Thymus (tissue), 11 donors: ENCODE measurements around the gene KMT2E. TPM values are rescaled to one million over a fixed set of nuclear protein-coding genes. Genes with fewer than 3 reads are reported as not detected.

Source experiments
- DNase-seq, 9 donors: peaks; one replicate each; pipeline ENCODE4 v3.0.0-alpha.2; 2013; ENCODE audit warnings: low spot score in 9 of 9, low read depth in 6 of 9, missing footprints in 1 of 9
- H3K27ac ChIP-seq, 2 donors: one replicate each; pipeline ENCODE4 v1.5.1; 2013; ENCODE audit warnings: control low read depth in 1 of 2, low read depth in 1 of 2, low read length in 1 of 2, mild to moderate bottlenecking in 1 of 2, moderate library complexity in 1 of 2
- H3K27me3 ChIP-seq, 2 donors: one replicate each; pipeline ENCODE4 v1.5.1; 2013; ENCODE audit warnings: low read length in 1 of 2; ENCODE audit not compliant: control insufficient read depth in 2 of 2, insufficient read depth in 1 of 2
- H3K36me3 ChIP-seq, 2 donors: one replicate each; pipeline ENCODE4 v1.5.1; 2013; ENCODE audit warnings: low read length in 1 of 2, mild to moderate bottlenecking in 1 of 2, moderate library complexity in 1 of 2; ENCODE audit not compliant: control insufficient read depth in 2 of 2, insufficient read depth in 2 of 2
- H3K4me1 ChIP-seq, 2 donors: one replicate each; pipeline ENCODE4 v1.5.1; 2013; ENCODE audit warnings: low read length in 2 of 2; ENCODE audit not compliant: control insufficient read depth in 2 of 2, insufficient read depth in 2 of 2
- H3K4me3 ChIP-seq, 2 donors: one replicate each; pipeline ENCODE4 v1.5.1; 2013; ENCODE audit warnings: low read length in 2 of 2, control low read depth in 1 of 2, mild to moderate bottlenecking in 1 of 2
- H3K9me3 ChIP-seq, 2 donors: one replicate each; pipeline ENCODE4 v1.5.1; 2013; ENCODE audit warnings: low read length in 1 of 2, mild to moderate bottlenecking in 1 of 2; ENCODE audit not compliant: control insufficient read depth in 2 of 2, insufficient read depth in 1 of 2
- WGBS: extraction: QIAGEN DNeasy Blood & Tissue Kit; methylation state at CpG from one replicate; pipeline ENCODE4 v1.1.7; 2013; 5-methylcytosine and 5-hydroxymethylcytosine counted together
- polyA plus RNA-seq: library from polyadenylated mRNA; stranded (reverse); fragments of 200-250 nt; gene quantifications from one replicate; pipeline ENCODE4 v1.2.3, GENCODE V29; 2013
- total RNA-seq: library from RNA; stranded (reverse); fragments of 120-200 nt; gene quantifications from one replicate; pipeline ENCODE4 v1.2.4, GENCODE V29; 2013
- donor health status: healthy.

KMT2E gene
- total and polyA plus RNA-seq, 2 donors, result 26.5 to 42.2 TPM

- no peaks in the 10 kb centered on the region for H3K36me3 ChIP-seq
- H3K27ac ChIP-seq, result peak overlapping the region in 1 of 2 donors; percentile 44
- peaks cover 5 to 7% of the 10 kb centered on the region in 2 donors for H3K4me1 ChIP-seq
- no peaks in the 10 kb centered on the region for H3K9me3 ChIP-seq
- peak overlapping the region in 1 of 2 donors; percentile 32 for H3K4me3 ChIP-seq
- H3K27me3 ChIP-seq, result no peaks in the 10 kb centered on the region
- peak in 3 of 9 donors; percentile 44 to 63 (median 51) for DNase-seq
- 7% methylated on average over 4 of the region's 4 CpGs for WGBS
Observed at GRCh38 chr7:105017657-105018365, 3.8 kb downstream of the KMT2E start.

- 70% methylated on average over 3 of the region's 3 CpGs for WGBS
- peaks cover 5 to 7% of the 10 kb centered on the region in 2 donors for H3K4me1 ChIP-seq
- no peak for DNase-seq
- H3K9me3 ChIP-seq, result no peaks in the 10 kb centered on the region
- no peak overlapping the region for H3K27ac ChIP-seq
- no peaks in the 10 kb centered on the region for H3K27me3 ChIP-seq
- H3K36me3 ChIP-seq, result no peaks in the 10 kb centered on the region
- H3K4me3 ChIP-seq, result no peak overlapping the region
Observed at GRCh38 chr7:105019269-105019668, 5.3 kb downstream of the KMT2E start.

- no peaks in the 10 kb centered on the region for H3K36me3 ChIP-seq
- DNase-seq, result no peak
- H3K4me1 ChIP-seq, result peaks cover 5 to 7% of the 10 kb centered on the region in 2 donors
- 51% methylated on average over 3 of the region's 3 CpGs for WGBS
- no peak overlapping the region for H3K4me3 ChIP-seq
- H3K27me3 ChIP-seq, result no peaks in the 10 kb centered on the region
- no peaks in the 10 kb centered on the region for H3K9me3 ChIP-seq
- no peak overlapping the region for H3K27ac ChIP-seq
Observed at GRCh38 chr7:105020926-105021325, 6.9 kb downstream of the KMT2E start.

GRCh38 chr7:105021352-105021751 lies 7.3 kb downstream of the KMT2E start:
- H3K9me3 ChIP-seq, result no peaks in the 10 kb centered on the region
- peaks cover 5 to 7% of the 10 kb centered on the region in 2 donors for H3K4me1 ChIP-seq
- H3K27me3 ChIP-seq, result no peaks in the 10 kb centered on the region
- DNase-seq, result no peak
- H3K4me3 ChIP-seq, result no peak overlapping the region
- WGBS, result 91% methylated on average over 3 of the region's 3 CpGs
- no peak overlapping the region for H3K27ac ChIP-seq
- H3K36me3 ChIP-seq, result no peaks in the 10 kb centered on the region

- DNase-seq, result no peak
- H3K9me3 ChIP-seq, result no peaks in the 10 kb centered on the region
- 95% methylated on average over 3 of the region's 3 CpGs for WGBS
- no peaks in the 10 kb centered on the region for H3K36me3 ChIP-seq
- H3K27ac ChIP-seq, result no peak overlapping the region
- H3K4me1 ChIP-seq, result peaks cover 3 to 4% of the 10 kb centered on the region in 2 donors
- no peaks in the 10 kb centered on the region for H3K27me3 ChIP-seq
- H3K4me3 ChIP-seq, result no peak overlapping the region
Observed at GRCh38 chr7:105021967-105022366, 8.0 kb downstream of the KMT2E start.

GRCh38 chr7:105022458-105022857 lies 8.5 kb downstream of the KMT2E start:
- DNase-seq, result no peak
- 92% methylated on average over 4 of the region's 4 CpGs for WGBS
- no peak overlapping the region for H3K4me3 ChIP-seq
- H3K9me3 ChIP-seq, result no peaks in the 10 kb centered on the region
- H3K27me3 ChIP-seq, result no peaks in the 10 kb centered on the region
- H3K27ac ChIP-seq, result no peak overlapping the region
- peaks cover 2 to 3% of the 10 kb centered on the region in 2 donors for H3K4me1 ChIP-seq
- no peaks in the 10 kb centered on the region for H3K36me3 ChIP-seq

- Histone ChIP-seq H3K27me3 (no peaks in the 10 kb centered on the region), H3K36me3 (no peaks in the 10 kb centered on the region), H3K4me1 (peaks cover 0 to 2% of the 10 kb centered on the region in 2 donors)
Observed at GRCh38 chr7:105024734-105025133, 10.7 kb downstream of the KMT2E start.

GRCh38 chr7:105026750-105027149 lies 12.7 kb downstream of the KMT2E start:
- Histone ChIP-seq H3K4me3 (no peak overlapping the region), H3K4me1 (no peaks in the 10 kb centered on the region), H3K27me3 (no peaks in the 10 kb centered on the region), H3K36me3 (no peaks in the 10 kb centered on the region), H3K27ac (no peak overlapping the region), H3K9me3 (no peaks in the 10 kb centered on the region)
- no peak for DNase-seq
- 96% methylated on average over 2 of the region's 2 CpGs for WGBS

More at GRCh38 chr7:105024734-105025133, 10.7 kb downstream of the KMT2E start:
- DNase-seq, result no peak
- H3K27ac ChIP-seq, result no peak overlapping the region
- H3K9me3 ChIP-seq, result no peaks in the 10 kb centered on the region
- WGBS, result 67% methylated on average over 1 of the region's 1 CpG
- H3K4me3 ChIP-seq, result no peak overlapping the region

- Histone ChIP-seq H3K9me3 (no peaks in the 10 kb centered on the region), H3K27ac (no peak overlapping the region), H3K4me1 (no peaks in the 10 kb centered on the region), H3K4me3 (no peak overlapping the region), H3K36me3 (no peaks in the 10 kb centered on the region), H3K27me3 (no peaks in the 10 kb centered on the region)
- DNase-seq, result no peak
- WGBS, result 94% methylated on average over 2 of the region's 2 CpGs
Observed at GRCh38 chr7:105027176-105027853, 13.3 kb downstream of the KMT2E start.
